ENCODE measurements around the gene FAM20C. TPM values are rescaled to one million over a fixed set of nuclear protein-coding genes. Genes with fewer than 3 reads are reported as not detected.

The FAM20C gene
- total and polyA plus RNA-seq, 4 donors: 17.1 to 58.8 (median 40.8) TPM

GRCh38 chr7:150811-151221, 41.6 kb upstream of the FAM20C start:
- peaks cover 29% of the 10 kb centered on the region for H3K4me1 ChIP-seq (ENCODE audit: control insufficient read depth, insufficient read depth, low read length)
- no peaks in the 10 kb centered on the region for H3K36me3 ChIP-seq (ENCODE audit: control insufficient read depth, insufficient read depth, low read length)
- H3K27ac ChIP-seq (ENCODE audit: low read depth, low read length): no peak overlapping the region
- no peak for DNase-seq (ENCODE audit: low read depth in 4 of 6, low spot score in 6 of 6)
- no peaks in the 10 kb centered on the region for H3K9me3 ChIP-seq (ENCODE audit: control insufficient read depth, insufficient read depth, low read length)
- H3K4me3 ChIP-seq (ENCODE audit: low read depth, low read length): no peak overlapping the region
- WGBS (ENCODE audit: insufficient coverage): 63% methylated on average over 12 of the region's 13 CpGs
- no peaks in the 10 kb centered on the region for H3K27me3 ChIP-seq (ENCODE audit: control insufficient read depth, insufficient read depth, low read length)

- 94% methylated on average over 12 of the region's 25 CpGs for WGBS (ENCODE audit: insufficient coverage)
- no peaks in the 10 kb centered on the region for H3K9me3 ChIP-seq (ENCODE audit: control insufficient read depth, insufficient read depth, low read length)
- no peak overlapping the region for H3K27ac ChIP-seq (ENCODE audit: low read depth, low read length)
- H3K27me3 ChIP-seq (ENCODE audit: control insufficient read depth, insufficient read depth, low read length): no peaks in the 10 kb centered on the region
- H3K36me3 ChIP-seq (ENCODE audit: control insufficient read depth, insufficient read depth, low read length): no peaks in the 10 kb centered on the region
- H3K4me3 ChIP-seq (ENCODE audit: low read depth, low read length): no peak overlapping the region
- peaks cover 35% of the 10 kb centered on the region for H3K4me1 ChIP-seq (ENCODE audit: control insufficient read depth, insufficient read depth, low read length)
- DNase-seq (ENCODE audit: low read depth in 4 of 6, low spot score in 6 of 6): no peak
Measured at GRCh38 chr7:151346-152050, 40.9 kb upstream of the FAM20C start.

DNA sequence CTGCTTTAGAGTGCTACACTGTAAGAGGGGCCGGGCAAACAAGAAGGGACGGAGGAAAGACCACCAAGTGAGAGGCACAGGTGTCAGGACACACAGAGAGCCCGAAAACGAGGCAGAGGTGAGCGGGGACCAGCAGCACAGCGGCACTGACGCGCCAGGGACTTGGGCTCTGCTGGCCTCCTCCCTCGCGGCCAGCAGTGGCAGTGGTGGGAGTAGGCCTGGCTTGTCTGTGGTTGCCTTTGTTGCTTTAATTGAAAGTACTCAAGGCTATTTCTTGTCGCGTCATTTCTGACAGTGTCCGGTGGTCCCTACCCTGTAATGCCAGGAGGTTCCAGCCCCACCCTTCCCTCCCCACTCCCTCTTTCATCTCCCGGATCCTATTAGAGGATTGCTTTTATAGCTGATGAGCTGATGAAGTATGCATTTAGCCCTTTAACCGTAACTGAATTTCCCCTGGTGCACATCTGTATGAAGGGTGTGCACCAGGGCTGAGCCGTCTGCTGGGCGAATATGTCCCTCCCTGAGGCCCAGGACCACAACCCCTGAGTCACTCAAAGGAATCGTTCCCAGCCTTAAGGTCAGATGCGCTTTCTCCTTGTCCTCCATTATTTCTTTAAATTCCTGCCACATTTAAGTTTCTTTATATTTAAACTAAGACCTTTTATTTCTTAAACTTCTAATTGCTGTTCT, 39.5 kb upstream of the FAM20C start:
- 80% methylated on average over 11 of the region's 19 CpGs for WGBS (ENCODE audit: insufficient coverage)
- DNase-seq (ENCODE audit: low read depth in 4 of 6, low spot score in 6 of 6): no peak
- Histone ChIP-seq H3K4me3 (ENCODE audit: low read depth, low read length) (no peak overlapping the region), H3K36me3 (ENCODE audit: control insufficient read depth, insufficient read depth, low read length) (no peaks in the 10 kb centered on the region), H3K27ac (ENCODE audit: low read depth, low read length) (no peak overlapping the region), H3K27me3 (ENCODE audit: control insufficient read depth, insufficient read depth, low read length) (no peaks in the 10 kb centered on the region), H3K4me1 (ENCODE audit: control insufficient read depth, insufficient read depth, low read length) (peaks cover 38% of the 10 kb centered on the region), H3K9me3 (ENCODE audit: control insufficient read depth, insufficient read depth, low read length) (no peaks in the 10 kb centered on the region)

DNA sequence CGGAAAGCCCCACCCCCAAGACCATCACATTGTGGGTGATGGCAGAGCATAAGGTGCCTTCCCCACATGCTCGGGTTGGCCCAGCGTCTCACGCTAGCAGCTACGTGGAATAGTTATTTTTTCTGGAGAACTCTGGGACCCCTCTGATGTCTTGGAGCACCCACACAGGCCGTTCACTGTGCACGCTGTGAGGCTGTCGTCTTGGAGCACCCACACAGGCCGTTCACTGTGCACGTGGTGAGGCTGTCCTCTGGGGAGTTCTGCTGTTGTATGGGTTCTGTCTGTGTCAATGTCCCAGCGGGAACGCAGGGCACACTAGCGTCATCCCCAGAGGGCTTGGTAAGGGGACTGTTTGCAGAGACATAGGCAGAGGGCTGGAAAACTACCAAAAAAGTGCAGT, 38.8 kb upstream of the FAM20C start:
- Histone ChIP-seq H3K9me3 (ENCODE audit: control insufficient read depth, insufficient read depth, low read length) (no peaks in the 10 kb centered on the region), H3K4me1 (ENCODE audit: control insufficient read depth, insufficient read depth, low read length) (peaks cover 38% of the 10 kb centered on the region), H3K36me3 (ENCODE audit: control insufficient read depth, insufficient read depth, low read length) (no peaks in the 10 kb centered on the region), H3K27me3 (ENCODE audit: control insufficient read depth, insufficient read depth, low read length) (no peaks in the 10 kb centered on the region), H3K27ac (ENCODE audit: low read depth, low read length) (no peak overlapping the region), H3K4me3 (ENCODE audit: low read depth, low read length) (no peak overlapping the region)
- no peak for DNase-seq (ENCODE audit: low read depth in 4 of 6, low spot score in 6 of 6)
- WGBS (ENCODE audit: insufficient coverage): 90% methylated on average over 12 of the region's 13 CpGs

- WGBS (ENCODE audit: insufficient coverage): 85% methylated on average over 16 of the region's 20 CpGs
- Histone ChIP-seq H3K27me3 (ENCODE audit: control insufficient read depth, insufficient read depth, low read length) (no peaks in the 10 kb centered on the region), H3K4me1 (ENCODE audit: control insufficient read depth, insufficient read depth, low read length) (peaks cover 38% of the 10 kb centered on the region), H3K27ac (ENCODE audit: low read depth, low read length) (no peak overlapping the region), H3K36me3 (ENCODE audit: control insufficient read depth, insufficient read depth, low read length) (no peaks in the 10 kb centered on the region), H3K4me3 (ENCODE audit: low read depth, low read length) (no peak overlapping the region), H3K9me3 (ENCODE audit: control insufficient read depth, insufficient read depth, low read length) (no peaks in the 10 kb centered on the region)
- peak in 1 of 6 donors; percentile 60 for DNase-seq (ENCODE audit: low read depth in 4 of 6, low spot score in 6 of 6)
Measured at GRCh38 chr7:154096-154799, 38.1 kb upstream of the FAM20C start.

- H3K9me3 ChIP-seq (ENCODE audit: control insufficient read depth, insufficient read depth, low read length): no peaks in the 10 kb centered on the region
- no peak overlapping the region for H3K4me3 ChIP-seq (ENCODE audit: low read depth, low read length)
- 50% methylated on average over 3 of the region's 3 CpGs for WGBS (ENCODE audit: insufficient coverage)
- H3K27me3 ChIP-seq (ENCODE audit: control insufficient read depth, insufficient read depth, low read length): no peaks in the 10 kb centered on the region
- peaks cover 27% of the 10 kb centered on the region for H3K4me1 ChIP-seq (ENCODE audit: control insufficient read depth, insufficient read depth, low read length)
- no peak overlapping the region for H3K27ac ChIP-seq (ENCODE audit: low read depth, low read length)
- H3K36me3 ChIP-seq (ENCODE audit: control insufficient read depth, insufficient read depth, low read length): no peaks in the 10 kb centered on the region
- DNase-seq (ENCODE audit: low read depth in 4 of 6, low spot score in 6 of 6): no peak
Measured at GRCh38 chr7:155469-155900, 36.9 kb upstream of the FAM20C start.

DNA sequence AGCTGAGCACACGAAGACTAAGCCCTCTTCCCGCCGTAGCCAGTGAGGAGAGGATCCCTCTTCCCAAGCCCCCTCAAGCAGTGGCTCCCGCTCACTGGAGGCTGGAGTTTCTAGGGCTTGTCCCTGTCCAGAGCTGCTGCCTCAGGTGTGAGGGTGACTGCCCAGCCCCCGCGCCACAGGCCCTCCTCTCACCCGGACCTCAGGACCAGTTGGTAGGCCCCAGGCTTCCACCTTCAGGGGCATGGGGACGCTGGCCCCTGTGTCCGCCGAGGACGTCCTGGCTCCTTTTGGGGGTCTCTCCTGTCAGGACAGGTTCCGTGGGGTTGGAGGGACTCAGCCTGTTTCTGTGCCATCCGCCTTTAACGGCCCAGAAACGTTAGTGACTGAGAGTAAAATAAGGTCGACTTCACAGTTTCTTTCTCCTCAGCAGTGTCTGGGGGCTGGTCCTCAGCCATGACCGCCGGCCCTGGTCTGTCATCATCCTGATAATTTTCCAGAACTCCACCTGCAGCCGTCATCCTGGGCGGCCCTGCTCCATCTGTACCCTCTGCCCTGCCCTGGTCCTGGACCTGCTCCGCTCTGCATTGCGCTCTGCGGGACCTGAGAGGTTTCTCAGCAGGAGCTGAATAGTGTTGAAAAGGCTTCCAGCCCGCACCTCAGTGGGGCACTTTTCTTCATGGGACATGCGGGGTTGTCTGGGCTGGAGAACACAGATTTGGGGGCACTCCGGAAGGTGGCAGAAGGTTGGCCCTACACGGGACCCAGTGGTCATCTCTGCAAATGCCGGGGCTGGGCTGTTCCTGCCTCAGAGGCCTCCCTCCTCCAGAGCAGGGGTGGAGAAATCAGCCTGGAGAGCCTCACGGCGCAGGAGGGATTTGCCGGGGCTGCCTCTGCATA, 36.0 kb upstream of the FAM20C start:
- Histone ChIP-seq H3K27ac (ENCODE audit: low read depth, low read length) (no peak overlapping the region), H3K4me3 (ENCODE audit: low read depth, low read length) (no peak overlapping the region), H3K9me3 (ENCODE audit: control insufficient read depth, insufficient read depth, low read length) (no peaks in the 10 kb centered on the region), H3K27me3 (ENCODE audit: control insufficient read depth, insufficient read depth, low read length) (no peaks in the 10 kb centered on the region), H3K36me3 (ENCODE audit: control insufficient read depth, insufficient read depth, low read length) (no peaks in the 10 kb centered on the region), H3K4me1 (ENCODE audit: control insufficient read depth, insufficient read depth, low read length) (peaks cover 21% of the 10 kb centered on the region)
- 72% methylated on average over 26 of the region's 31 CpGs for WGBS (ENCODE audit: insufficient coverage)
- DNase-seq (ENCODE audit: low read depth in 4 of 6, low spot score in 6 of 6): no peak

GRCh38 chr7:157008-157310, 35.4 kb upstream of the FAM20C start:
- no peaks in the 10 kb centered on the region for H3K9me3 ChIP-seq (ENCODE audit: control insufficient read depth, insufficient read depth, low read length)
- peaks cover 21% of the 10 kb centered on the region for H3K4me1 ChIP-seq (ENCODE audit: control insufficient read depth, insufficient read depth, low read length)
- WGBS (ENCODE audit: insufficient coverage): 87% methylated on average over 3 of the region's 9 CpGs
- H3K4me3 ChIP-seq (ENCODE audit: low read depth, low read length): no peak overlapping the region
- no peak for DNase-seq (ENCODE audit: low read depth in 4 of 6, low spot score in 6 of 6)
- H3K36me3 ChIP-seq (ENCODE audit: control insufficient read depth, insufficient read depth, low read length): no peaks in the 10 kb centered on the region
- no peak overlapping the region for H3K27ac ChIP-seq (ENCODE audit: low read depth, low read length)
- no peaks in the 10 kb centered on the region for H3K27me3 ChIP-seq (ENCODE audit: control insufficient read depth, insufficient read depth, low read length)
